GM10266 (cell line): ENCODE measurements around the gene CD52.
A peak's percentile ranks its signal among the peaks of the same experiment; 100 is the strongest.

Source experiments
- DNase-seq: peaks from one replicate; pipeline ENCODE4 v3.0.0; 2012; ENCODE audit errors: extremely low spot score
- TF ChIP-seq, protein P1 (sequence below): IDR thresholded peaks from 2 replicates; pipeline ENCODE4 v1.5.1; 2012; ENCODE audit warnings: mild to moderate bottlenecking, low read depth; ENCODE audit not compliant: control insufficient read depth, insufficient read depth; ENCODE audit errors: missing control alignments

CD52 gene

DNA sequence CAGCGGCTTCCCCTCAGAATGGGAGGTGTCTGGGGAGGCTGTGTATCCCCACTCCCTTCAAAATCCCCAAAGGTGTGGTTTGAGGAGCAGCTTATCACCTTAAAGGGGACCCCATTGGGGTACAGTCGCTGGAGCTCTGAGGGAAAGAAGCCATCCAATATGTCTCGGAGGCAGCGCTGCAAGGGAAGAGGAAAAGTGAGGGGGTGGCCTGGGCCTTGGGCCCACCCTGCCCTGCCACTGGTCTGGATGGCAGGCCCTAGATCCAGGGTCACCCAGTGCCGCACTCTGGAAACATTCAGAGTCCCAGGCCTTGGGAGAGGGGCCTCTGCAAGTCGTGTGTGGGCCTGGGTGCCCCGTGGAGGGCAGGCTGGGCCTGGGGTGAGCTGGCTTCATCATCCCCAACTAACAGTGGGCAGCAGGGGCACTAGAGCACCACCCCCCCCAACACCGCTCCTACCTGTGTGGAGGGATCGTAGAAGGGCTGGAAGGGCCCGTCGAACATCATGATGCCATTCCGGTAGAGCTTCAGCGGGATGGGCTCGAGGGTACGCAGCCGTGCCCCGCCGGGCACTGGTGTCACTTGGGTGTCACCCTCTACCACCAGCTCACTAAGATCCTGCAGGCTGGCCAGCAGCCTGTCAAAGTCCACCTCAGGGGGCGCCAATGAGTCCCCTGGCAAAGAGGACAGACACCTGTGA lies 32.2 kb upstream of the CD52 start:
- TF ChIP-seq, protein P1, sequence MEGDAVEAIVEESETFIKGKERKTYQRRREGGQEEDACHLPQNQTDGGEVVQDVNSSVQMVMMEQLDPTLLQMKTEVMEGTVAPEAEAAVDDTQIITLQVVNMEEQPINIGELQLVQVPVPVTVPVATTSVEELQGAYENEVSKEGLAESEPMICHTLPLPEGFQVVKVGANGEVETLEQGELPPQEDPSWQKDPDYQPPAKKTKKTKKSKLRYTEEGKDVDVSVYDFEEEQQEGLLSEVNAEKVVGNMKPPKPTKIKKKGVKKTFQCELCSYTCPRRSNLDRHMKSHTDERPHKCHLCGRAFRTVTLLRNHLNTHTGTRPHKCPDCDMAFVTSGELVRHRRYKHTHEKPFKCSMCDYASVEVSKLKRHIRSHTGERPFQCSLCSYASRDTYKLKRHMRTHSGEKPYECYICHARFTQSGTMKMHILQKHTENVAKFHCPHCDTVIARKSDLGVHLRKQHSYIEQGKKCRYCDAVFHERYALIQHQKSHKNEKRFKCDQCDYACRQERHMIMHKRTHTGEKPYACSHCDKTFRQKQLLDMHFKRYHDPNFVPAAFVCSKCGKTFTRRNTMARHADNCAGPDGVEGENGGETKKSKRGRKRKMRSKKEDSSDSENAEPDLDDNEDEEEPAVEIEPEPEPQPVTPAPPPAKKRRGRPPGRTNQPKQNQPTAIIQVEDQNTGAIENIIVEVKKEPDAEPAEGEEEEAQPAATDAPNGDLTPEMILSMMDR = peak; percentile 50
- DNase-seq = peak; percentile 47

DNA sequence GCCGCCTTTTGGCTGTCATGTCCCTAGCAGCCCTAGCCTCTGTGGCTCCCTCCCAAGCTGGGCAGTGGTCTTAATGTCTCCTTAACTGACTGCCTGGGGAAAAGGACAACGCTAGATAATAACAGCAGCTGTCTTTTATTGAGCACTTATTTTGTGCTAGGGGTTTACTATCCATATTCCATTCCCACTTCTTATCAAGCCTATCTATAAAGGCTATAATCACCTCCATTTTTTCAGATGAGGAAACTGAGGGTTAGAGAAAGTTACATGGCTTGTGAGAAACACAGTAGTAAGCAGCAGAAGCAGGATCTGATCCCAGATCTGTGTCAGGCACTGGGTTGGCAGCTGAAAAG lies 31.7 kb upstream of the CD52 start:
- DNase-seq = no peak
- TF ChIP-seq, protein P1 = no peak

DNA sequence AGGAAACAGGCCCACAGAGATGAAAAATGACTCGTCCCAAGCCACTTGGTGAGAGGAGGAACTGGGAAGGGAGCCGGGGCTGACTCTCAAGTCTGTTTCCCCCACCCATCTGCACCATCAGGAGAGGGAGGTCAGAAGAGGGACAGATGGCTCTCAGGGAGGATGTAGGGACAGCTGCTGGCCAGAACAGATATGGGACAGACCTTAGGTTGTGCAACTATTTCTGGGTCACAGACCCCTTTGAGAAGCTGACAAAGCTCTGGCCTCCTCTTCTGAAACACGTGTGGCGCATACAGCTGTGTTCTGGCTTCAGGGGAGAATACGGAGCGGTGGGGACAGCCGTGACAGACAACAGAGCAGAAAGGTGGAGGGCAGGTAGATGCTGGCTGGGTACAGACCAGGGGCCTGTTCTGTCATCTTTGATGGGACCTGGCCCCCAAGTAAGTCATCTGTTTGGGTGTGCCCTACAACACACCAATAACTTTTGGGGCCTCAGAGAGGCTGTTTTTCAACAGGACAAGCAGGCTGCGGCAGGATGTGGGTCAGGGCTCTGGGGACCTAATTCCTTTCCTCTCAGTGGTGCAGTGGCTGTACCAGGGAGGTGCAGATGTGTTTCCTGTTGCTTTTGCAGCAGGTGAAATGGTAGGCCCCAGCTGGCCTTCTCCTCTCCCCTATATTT lies 30.6 kb upstream of the CD52 start:
- TF ChIP-seq, protein P1 = no peak
- peak; percentile 68 for DNase-seq

DNA sequence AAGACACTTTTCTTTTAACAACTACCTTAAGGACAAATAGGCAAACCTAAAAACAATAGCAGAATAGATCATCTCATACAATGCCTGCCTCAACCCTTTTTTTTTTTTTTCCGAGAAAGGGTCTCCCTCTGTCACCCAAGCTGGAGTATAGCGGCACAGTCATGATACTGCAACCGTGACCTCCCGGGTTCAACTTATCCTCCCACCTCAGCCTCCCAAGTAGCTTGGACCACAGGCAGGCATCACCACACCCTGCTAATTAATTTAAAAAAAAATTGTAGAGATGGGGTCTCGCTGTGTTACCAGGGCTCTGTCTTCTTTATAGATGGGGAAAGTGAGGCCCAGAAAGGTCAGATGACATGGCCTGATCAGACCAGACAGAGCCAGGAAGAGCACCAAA lies 29.9 kb upstream of the CD52 start:
- no peak for DNase-seq
- TF ChIP-seq, protein P1 = no peak

DNA sequence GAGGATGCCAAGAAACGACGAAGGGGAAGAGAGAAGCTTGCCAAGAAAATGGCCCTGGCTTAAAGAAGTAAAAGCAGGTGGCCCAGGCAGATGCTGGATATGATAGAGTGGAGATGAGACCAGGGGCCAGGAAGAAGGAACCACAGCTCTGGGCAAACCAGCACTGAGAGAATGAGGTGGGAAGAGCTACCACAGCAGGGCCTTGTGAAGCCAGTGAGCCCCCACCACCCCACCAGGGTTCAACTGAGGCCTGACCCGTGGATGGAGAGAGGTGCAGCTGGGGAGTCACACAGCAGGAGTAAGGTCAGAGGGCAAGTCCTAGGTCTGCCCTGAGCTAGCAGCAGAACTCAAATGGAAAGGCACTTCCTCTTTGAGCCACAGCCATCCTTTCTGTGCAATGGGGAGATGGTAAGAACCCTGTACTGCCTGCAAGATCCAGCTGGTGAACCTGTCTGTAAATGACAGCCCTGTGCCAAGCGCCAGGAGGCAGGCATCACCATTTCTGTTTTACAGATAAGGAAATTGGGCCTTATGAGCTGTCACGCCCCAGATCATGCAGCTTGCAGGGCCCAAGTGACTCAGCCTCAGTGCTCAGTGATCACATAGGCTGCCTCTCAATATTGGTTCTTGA lies 29.3 kb upstream of the CD52 start:
- DNase-seq = peak; percentile 38
- TF ChIP-seq, protein P1 = no peak

DNA sequence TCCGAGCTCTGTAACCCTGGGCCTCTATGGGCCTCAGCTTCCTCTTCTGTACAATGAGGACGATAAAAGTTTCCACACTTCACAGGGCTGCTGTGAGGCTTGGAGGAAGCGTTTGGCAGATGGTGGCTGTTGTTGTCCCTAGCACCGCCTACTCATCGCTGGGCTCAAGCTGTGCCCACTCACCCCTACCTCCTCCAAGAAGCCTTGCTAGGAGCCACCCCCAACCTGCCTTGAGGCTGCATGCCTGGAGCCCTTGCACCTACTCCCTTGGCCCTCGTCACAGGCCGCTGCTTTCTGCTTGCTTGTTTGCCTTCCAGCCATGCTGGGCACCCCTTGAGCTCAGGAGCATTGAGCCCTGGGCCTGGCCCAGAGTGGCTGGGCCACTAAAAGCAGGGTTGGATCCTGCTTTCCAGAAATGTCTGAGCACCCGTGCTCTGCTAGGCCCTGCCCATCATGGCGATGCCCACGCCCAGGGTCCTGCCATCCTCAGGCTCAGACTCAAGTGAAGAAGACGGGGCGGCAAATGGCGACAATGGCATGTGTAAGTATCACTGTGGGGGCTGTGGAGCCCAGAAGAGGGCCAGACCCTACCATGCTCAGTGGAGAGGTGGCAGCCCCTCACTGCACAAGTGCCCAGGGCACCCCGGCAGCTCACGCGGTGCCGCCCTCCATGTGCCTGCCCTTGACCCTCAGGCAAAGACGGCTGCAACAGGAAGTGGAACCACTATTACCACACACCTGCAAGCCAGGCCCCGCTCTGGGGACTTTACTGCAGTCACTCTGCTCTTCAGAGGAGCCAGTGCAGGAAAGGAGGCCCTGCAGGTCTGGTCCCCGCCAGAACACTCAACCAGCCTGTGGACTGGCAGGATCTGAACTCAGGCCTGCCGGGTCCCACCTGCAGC lies 28.3 kb upstream of the CD52 start:
- peak; percentile 68 for DNase-seq

More for the DNA sequence above, 28.3 kb upstream of the CD52 start:
- TF ChIP-seq, protein P1 = no peak
